Endothelial cell of umbilical vein (primary cell): ENCODE results near the gene VSX1.
A peak's percentile ranks its signal among the peaks of the same experiment; 100 is the strongest.

Experiments
- FOS ChIP-seq: IDR thresholded peaks from 2 replicates; pipeline ENCODE4 v1.6.1; 2011; ENCODE audit warnings: mild to moderate bottlenecking, low read length, moderate library complexity, borderline replicate concordance; ENCODE audit not compliant: insufficient read depth
- POLR2A ChIP-seq: IDR thresholded peaks from 2 replicates; pipeline ENCODE4 v1.6.1; 2012; ENCODE audit warnings: low read depth, mild to moderate bottlenecking, control low read depth, low read length
- TF ChIP-seq, protein P1 (sequence below), 2 donors: IDR thresholded peaks; 1 replicate in 1 of 2; 2 replicates in 1 of 2; pipeline ENCODE4 v1.5.1; 2011; ENCODE audit warnings: low read length in 2 of 2, mild to moderate bottlenecking in 2 of 2, moderate library complexity in 2 of 2, control low read depth in 1 of 2, inconsistent platforms in 1 of 2, low read depth in 1 of 2; ENCODE audit not compliant: insufficient read depth in 1 of 2; ENCODE audit errors: extremely low read depth in 1 of 2
- TF ChIP-seq, protein P2 (sequence below): IDR thresholded peaks from 2 replicates; pipeline ENCODE4 v1.6.1; 2011; ENCODE audit not compliant: insufficient read depth, insufficient read length

DNA sequence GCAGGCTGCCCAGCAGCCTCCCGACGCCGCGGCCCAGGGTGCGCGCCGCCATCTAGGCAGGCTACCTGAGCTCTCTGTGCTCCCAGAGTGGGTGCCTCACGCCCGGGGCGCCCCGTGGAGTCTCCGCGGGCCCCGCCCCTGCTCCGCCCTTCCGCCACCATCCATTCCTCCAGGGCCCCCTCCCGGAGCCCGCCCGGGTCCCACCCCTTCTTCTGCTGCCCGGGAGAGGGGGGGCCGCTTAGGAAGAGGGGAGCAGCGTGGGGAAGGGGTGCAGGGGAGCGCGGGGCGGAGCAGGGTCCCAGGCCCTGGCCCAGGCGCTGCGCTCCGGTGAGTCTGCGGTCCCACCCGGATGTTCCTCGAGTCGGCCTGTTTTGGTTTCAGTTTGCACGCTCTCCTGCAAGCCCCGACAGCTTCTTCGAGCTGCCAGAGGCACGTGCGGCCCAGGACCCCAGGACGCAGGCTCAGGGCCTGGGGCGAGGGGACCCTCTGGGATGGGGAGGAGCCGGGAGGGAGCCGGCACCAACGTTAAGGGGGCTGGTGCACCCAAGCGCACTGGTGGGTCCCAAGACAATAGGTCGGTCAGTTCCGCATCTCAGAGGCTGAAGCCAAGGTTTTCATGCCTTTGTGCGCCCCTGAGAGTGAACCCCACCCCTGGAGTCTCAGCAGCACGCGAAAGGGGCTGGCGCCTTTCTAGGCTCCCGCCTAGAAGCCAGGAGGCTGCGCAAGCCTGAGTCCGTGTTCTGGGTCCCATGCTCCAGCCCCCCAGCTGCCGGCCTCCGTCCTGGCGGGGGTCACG is 23.7 kb downstream of the VSX1 start, which contains the start of gene ACSS1:
- TF ChIP-seq, protein P1, sequence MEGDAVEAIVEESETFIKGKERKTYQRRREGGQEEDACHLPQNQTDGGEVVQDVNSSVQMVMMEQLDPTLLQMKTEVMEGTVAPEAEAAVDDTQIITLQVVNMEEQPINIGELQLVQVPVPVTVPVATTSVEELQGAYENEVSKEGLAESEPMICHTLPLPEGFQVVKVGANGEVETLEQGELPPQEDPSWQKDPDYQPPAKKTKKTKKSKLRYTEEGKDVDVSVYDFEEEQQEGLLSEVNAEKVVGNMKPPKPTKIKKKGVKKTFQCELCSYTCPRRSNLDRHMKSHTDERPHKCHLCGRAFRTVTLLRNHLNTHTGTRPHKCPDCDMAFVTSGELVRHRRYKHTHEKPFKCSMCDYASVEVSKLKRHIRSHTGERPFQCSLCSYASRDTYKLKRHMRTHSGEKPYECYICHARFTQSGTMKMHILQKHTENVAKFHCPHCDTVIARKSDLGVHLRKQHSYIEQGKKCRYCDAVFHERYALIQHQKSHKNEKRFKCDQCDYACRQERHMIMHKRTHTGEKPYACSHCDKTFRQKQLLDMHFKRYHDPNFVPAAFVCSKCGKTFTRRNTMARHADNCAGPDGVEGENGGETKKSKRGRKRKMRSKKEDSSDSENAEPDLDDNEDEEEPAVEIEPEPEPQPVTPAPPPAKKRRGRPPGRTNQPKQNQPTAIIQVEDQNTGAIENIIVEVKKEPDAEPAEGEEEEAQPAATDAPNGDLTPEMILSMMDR (IDR thresholded peaks at IDR 0.05; ENCODE audit: extremely low read depth in 1 of 2, insufficient read depth in 1 of 2, low read depth in 1 of 2, low read length in 2 of 2): no peak
- TF ChIP-seq POLR2A: no peak
- TF ChIP-seq, protein P2, sequence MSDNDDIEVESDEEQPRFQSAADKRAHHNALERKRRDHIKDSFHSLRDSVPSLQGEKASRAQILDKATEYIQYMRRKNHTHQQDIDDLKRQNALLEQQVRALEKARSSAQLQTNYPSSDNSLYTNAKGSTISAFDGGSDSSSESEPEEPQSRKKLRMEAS: peak; percentile 60
- no peak for TF ChIP-seq FOS
